IPS-11a (cell line): ENCODE results near the gene UBE2M.
"Not testable (repeated sequence)": the region's sequence is repeated elsewhere in the genome, so short reads cannot be mapped to it uniquely, and the experiment has no call there.

Source experiments
- H3K4me3 ChIP-seq: one replicate; pipeline ENCODE4 v1.5.1; 2013; ENCODE audit warnings: low read depth, low read length, control low read depth

Gene UBE2M

GRCh38 chr19:58542641-58543372 is 15.6 kb downstream of the UBE2M start:
- H3K4me3 ChIP-seq, result not testable (repeated sequence)

- H3K4me3 ChIP-seq, result peak overlapping the region; percentile 21
Measured at GRCh38 chr19:58539169-58539559, 19.2 kb downstream of the UBE2M start.

- peak overlapping the region; percentile 21 for H3K4me3 ChIP-seq
Measured at GRCh38 chr19:58538257-58539168, 19.9 kb downstream of the UBE2M start.

GRCh38 chr19:58536852-58537798 is 21.3 kb downstream of the UBE2M start:
- no peak overlapping the region for H3K4me3 ChIP-seq

- H3K4me3 ChIP-seq, result no peak overlapping the region
Measured at GRCh38 chr19:58535857-58536256, 22.6 kb downstream of the UBE2M start.

GRCh38 chr19:58531034-58531840 is 27.2 kb downstream of the UBE2M start:
- H3K4me3 ChIP-seq, result no peak overlapping the region

- H3K4me3 ChIP-seq, result no peak overlapping the region
Measured at GRCh38 chr19:58529405-58529804, 29.0 kb downstream of the UBE2M start.

- H3K4me3 ChIP-seq, result no peak overlapping the region
Measured at GRCh38 chr19:58522709-58523108, 35.7 kb downstream of the UBE2M start.

- H3K4me3 ChIP-seq, result no peak overlapping the region
Measured at GRCh38 chr19:58521651-58522050, 36.8 kb downstream of the UBE2M start.

- peak overlapping the region; percentile 85 for H3K4me3 ChIP-seq
Measured at GRCh38 chr19:58520257-58520599, 38.2 kb downstream of the UBE2M start.

- H3K4me3 ChIP-seq, result peak within 1 kb of the TSS; percentile 85
Measured at GRCh38 chr19:58519355-58520256, 38.8 kb downstream of the UBE2M start, which contains the start of gene ZBTB45. Gene ZBTB45 (minus strand): TSS chr19:58519810. CDS start chr19:58517673, 2,137 bp downstream.

- H3K4me3 ChIP-seq, result peak overlapping the region; percentile 85
Measured at GRCh38 chr19:58519087-58519354, 39.4 kb downstream of the UBE2M start.

- H3K4me3 ChIP-seq, result peak overlapping the region; percentile 85
Measured at GRCh38 chr19:58518256-58519086, 39.9 kb downstream of the UBE2M start.

- no peak overlapping the region for H3K4me3 ChIP-seq
Measured at GRCh38 chr19:58516964-58517833, 41.2 kb downstream of the UBE2M start.

- no peak overlapping the region for H3K4me3 ChIP-seq
Measured at GRCh38 chr19:58516246-58516836, 42.1 kb downstream of the UBE2M start.

- no peak overlapping the region for H3K4me3 ChIP-seq
Measured at GRCh38 chr19:58515259-58515658, 43.2 kb downstream of the UBE2M start.

- peak overlapping the region; percentile 63 for H3K4me3 ChIP-seq
Measured at GRCh38 chr19:58514564-58515022, 43.8 kb downstream of the UBE2M start.
